Body of pancreas (tissue), 4 donors: ENCODE measurements around the gene ZNF74. TPM values are rescaled to one million over a fixed set of nuclear protein-coding genes. Genes with fewer than 3 reads are reported as not detected.

Experiments used
- ATAC-seq: fragments of 150-250 bp; one replicate; pipeline ENCODE4 v1.9.1; 2016
- DNase-seq, 4 donors: peaks; one replicate each; pipeline ENCODE4 v3.0.0-alpha.2; 2019
- H3K27ac ChIP-seq, 4 donors: fragments of 200-600 bp; sonication (generic); 1 replicate in 3 of 4; 2 replicates in 1 of 4; pipeline versions ENCODE4 v1.5.1 to v1.6.1; 2016 to 2019; ENCODE audit warnings: mild to moderate bottlenecking in 1 of 4, mixed read lengths in 1 of 4, moderate library complexity in 1 of 4
- H3K27me3 ChIP-seq, 2 donors: fragments of 200-600 bp; sonication (generic); one replicate each; pipeline ENCODE4 v1.6.0; 2016; ENCODE audit warnings: mild to moderate bottlenecking in 1 of 2
- H3K36me3 ChIP-seq, 2 donors: fragments of 200-600 bp; sonication (generic); replicated peaks in 1 of 2; 2 replicates each; pipeline ENCODE4 v1.5.1; 2016; ENCODE audit warnings: low read depth in 2 of 2; ENCODE audit not compliant: insufficient read depth in 1 of 2
- H3K4me1 ChIP-seq: fragments of 200-600 bp; sonication (generic); one replicate; pipeline ENCODE4 v1.6.0; 2016
- H3K4me3 ChIP-seq, 2 donors: fragments of 200-600 bp; sonication (generic); 1 replicate in 1 of 2; 2 replicates in 1 of 2; pipeline ENCODE4 v1.5.1; 2016 to 2019
- H3K9me3 ChIP-seq, 3 donors: fragments of 200-600 bp; sonication (generic); 1 replicate in 2 of 3; 2 replicates in 1 of 3; pipeline ENCODE4 v1.5.1; 2016
- POLR2A ChIP-seq, 3 donors: fragments of 450-650 bp; IDR thresholded peaks; one replicate each; pipeline ENCODE4 v1.6.1; 2016; ENCODE audit warnings: antibody characterized with exemption in 3 of 3, mild to moderate bottlenecking in 2 of 3
- WGBS, 2 donors: methylation state at CpG; one replicate each; pipeline ENCODE4 v1.1.5; 2017; 5-methylcytosine and 5-hydroxymethylcytosine counted together
- intact Hi-C: fragments of 100-400 bp; cut with DNase I; formaldehyde crosslinking; loops from one replicate; pipeline ENCODE4 v1.15.1; 2023
- total RNA-seq, 2 donors: library from RNA; depleted of rRNA; stranded (reverse); fragments of >200 nt; gene quantifications; one replicate each; pipeline ENCODE4 v1.1.0, GENCODE V29; 2016
- TF ChIP-seq, protein P1 (sequence below), 7 experiments: fragments of 450-650 bp in 4 of 7; fragments of 200-600 bp in 3 of 7; sonication (generic) in 3 of 7; IDR thresholded peaks; one replicate each; pipeline ENCODE4 v1.5.1; 2016 to 2019; ENCODE audit warnings: antibody characterized with exemption in 7 of 7

ZNF74 gene
- total RNA-seq, 2 donors from 2014 or later, result 7.3 to 10.4 TPM

DNA sequence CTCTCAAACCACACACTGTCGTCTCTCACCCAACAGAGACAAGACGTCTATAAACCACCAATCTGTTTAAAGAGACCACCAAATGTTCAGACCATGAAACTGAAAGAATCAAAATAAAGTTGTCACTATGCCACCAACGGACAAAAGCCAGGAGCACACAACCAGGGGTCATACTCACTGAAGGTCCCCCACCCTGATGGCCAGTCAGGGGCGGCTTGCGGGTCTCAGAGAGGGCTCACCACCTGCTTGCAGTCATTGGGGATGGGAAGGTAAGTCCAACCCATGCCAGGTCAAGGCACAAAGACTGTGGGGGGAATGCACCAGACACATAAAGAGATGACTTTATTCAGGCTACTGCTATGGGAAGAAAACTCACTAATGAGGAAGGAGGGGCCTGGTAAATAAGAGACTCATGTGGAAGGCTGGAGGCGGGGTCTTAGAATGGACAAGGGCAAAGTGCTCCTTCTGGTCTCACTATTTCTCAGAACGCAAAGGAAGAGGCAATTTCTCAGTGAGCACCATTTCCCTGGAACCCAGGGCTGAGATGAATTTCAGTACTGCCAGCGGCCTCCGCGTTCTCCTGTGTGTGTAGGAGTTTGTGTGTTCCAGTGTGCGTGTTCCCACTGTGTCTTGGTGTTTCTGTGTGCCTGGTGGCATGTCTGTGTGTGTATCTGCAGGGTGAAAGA, 26.3 kb downstream of the ZNF74 start:
- no peak overlapping the region for H3K27ac ChIP-seq
- peaks cover 18% of the 10 kb centered on the region for H3K4me1 ChIP-seq
- 80 to 88% methylated on average over 7 to 11 of the region's 11 CpGs for WGBS, 2 donors
- TF ChIP-seq POLR2A (IDR thresholded peaks at IDR 0.05), result no peak
- TF ChIP-seq, protein P1, sequence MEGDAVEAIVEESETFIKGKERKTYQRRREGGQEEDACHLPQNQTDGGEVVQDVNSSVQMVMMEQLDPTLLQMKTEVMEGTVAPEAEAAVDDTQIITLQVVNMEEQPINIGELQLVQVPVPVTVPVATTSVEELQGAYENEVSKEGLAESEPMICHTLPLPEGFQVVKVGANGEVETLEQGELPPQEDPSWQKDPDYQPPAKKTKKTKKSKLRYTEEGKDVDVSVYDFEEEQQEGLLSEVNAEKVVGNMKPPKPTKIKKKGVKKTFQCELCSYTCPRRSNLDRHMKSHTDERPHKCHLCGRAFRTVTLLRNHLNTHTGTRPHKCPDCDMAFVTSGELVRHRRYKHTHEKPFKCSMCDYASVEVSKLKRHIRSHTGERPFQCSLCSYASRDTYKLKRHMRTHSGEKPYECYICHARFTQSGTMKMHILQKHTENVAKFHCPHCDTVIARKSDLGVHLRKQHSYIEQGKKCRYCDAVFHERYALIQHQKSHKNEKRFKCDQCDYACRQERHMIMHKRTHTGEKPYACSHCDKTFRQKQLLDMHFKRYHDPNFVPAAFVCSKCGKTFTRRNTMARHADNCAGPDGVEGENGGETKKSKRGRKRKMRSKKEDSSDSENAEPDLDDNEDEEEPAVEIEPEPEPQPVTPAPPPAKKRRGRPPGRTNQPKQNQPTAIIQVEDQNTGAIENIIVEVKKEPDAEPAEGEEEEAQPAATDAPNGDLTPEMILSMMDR (IDR thresholded peaks at IDR 0.05), result no peak
- no peak for ATAC-seq
- H3K36me3 ChIP-seq, result no peaks in the 10 kb centered on the region
- intact Hi-C loops, result no loop called here
- H3K4me3 ChIP-seq, result no peak overlapping the region
- DNase-seq, result peak in 1 of 4 donors; percentile 4
- H3K9me3 ChIP-seq, result no peaks in the 10 kb centered on the region
- H3K27me3 ChIP-seq, result no peaks in the 10 kb centered on the region

DNA sequence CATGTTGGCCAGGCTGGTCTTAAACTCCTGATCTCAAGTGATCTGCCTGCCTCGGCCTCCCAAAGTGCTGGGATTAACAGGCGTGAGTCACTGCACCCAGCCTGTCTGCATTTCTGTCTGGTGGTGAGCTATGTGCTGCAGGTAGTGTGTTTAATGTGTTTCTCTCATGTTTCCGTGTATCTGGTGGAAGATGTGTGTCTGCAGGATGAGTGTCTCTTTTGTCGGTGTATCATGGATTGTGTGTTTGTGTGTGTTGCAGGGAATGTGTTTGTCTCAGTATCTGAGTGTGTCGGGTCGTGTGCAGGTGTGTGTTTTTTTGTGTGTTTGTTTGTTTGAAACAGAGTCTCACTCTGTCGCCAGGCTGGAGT, 27.5 kb downstream of the ZNF74 start:
- peaks cover 30% of the 10 kb centered on the region for H3K4me1 ChIP-seq
- no peaks in the 10 kb centered on the region for H3K27me3 ChIP-seq
- H3K4me3 ChIP-seq, result no peak overlapping the region
- H3K27ac ChIP-seq, result no peak overlapping the region
- no peaks in the 10 kb centered on the region for H3K36me3 ChIP-seq
- DNase-seq, result no peak
- WGBS, 2 donors, result 78 to 82% methylated on average over 7 of the region's 7 CpGs
- intact Hi-C loops, result no loop called here
- no peaks in the 10 kb centered on the region for H3K9me3 ChIP-seq
- no peak for ATAC-seq
- TF ChIP-seq, protein P1 (IDR thresholded peaks at IDR 0.05), result no peak

DNA sequence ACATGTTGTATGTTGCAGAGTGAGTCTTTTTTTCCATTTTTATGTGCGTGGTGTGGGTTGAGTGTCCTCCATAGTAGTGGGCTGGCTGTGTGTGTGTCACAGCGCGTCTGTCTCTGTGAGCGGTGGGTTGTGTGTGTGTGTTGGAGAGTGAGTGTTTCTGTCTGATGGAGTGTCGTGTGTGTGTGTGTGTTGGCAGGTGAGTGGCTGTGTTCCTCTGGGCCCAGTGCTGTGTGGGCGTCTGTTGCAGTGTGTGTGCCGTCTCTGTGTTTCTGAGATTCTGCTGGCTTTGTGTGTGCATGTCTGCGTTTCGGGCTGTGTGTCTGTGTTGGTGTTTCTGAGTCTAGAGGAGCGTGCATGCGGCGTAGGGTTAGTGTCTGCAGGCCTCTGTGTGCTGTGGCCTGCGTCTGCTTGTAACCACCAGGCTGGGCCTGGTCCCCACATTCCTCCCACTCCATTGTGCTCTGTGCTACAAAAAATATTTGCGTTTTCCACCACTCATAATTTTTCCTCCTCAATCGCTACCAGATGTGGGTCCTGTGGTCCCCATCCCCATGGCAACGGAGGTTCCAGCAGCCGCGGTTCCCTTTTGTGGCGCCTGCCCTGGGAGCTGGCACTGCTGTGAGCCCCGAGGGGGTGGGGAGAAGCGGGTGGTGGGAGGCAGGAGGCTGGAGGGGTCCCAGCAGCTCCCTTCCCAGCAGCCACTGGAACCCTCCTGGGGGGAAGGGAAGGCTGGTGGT, 28.5 kb downstream of the ZNF74 start:
- H3K27ac ChIP-seq, result no peak overlapping the region
- TF ChIP-seq POLR2A (IDR thresholded peaks at IDR 0.05), result no peak
- intact Hi-C loops, result no loop called here

DNA sequence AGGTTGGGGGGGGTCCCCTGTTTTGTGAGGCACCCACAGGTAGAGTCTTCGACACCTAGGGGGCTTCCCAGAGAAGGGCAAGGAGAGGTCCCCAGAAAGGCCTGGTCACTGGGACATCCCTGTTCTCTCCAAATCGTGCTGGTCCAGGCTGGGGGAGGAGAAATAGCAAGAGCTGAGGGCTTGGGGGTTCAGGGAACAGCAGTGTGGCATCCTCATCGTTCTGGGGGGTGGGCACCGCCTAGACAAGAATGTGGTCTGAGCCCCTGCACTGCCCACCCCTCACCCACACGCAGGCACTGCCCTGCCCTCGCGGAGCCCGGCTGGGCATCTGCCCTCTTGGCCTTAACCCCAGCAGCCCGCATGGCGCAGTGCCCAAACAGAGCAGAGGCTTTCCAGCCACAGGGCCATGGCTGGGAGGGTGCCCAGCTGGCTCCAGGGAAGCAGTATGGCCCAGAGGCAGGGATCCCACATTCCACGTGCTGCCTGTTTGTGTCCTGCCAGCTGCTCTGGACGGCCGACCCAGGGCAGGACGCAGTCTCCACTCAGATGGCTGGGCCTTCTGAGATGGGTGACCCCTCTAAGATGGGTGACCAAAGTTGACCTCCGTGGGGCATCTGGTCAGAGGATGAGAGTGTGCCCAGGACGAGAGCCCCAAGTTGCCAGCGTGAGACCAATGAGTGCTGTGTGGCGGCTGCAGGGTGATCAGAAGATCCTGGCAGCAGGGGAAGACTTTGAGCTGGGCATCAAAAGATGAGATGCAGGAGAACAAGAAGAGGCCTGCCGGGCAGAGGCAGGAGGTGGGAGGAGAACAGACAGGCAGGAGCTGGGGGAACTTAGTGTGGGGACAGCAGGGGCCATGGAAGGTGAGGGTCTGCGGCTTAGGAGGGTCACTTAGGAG, 29.3 kb downstream of the ZNF74 start:
- no peaks in the 10 kb centered on the region for H3K36me3 ChIP-seq
- H3K27ac ChIP-seq, result no peak overlapping the region
- H3K9me3 ChIP-seq, result no peaks in the 10 kb centered on the region
- no peak overlapping the region for H3K4me3 ChIP-seq
- peaks cover 26% of the 10 kb centered on the region for H3K4me1 ChIP-seq
- 40 to 80% methylated on average over 8 to 19 of the region's 20 CpGs for WGBS, 2 donors
- TF ChIP-seq POLR2A (IDR thresholded peaks at IDR 0.05), result no peak
- TF ChIP-seq, protein P1 (IDR thresholded peaks at IDR 0.05), result no peak
- DNase-seq, result peak; percentile 58 to 82 (median 71)
- ATAC-seq, result peak; percentile 39
- intact Hi-C loops, result no loop called here
- peaks cover 0 to 8% of the 10 kb centered on the region in 2 donors for H3K27me3 ChIP-seq

More for the DNA sequence above, 28.5 kb downstream of the ZNF74 start:
- peaks cover 30% of the 10 kb centered on the region for H3K4me1 ChIP-seq
- 74 to 85% methylated on average over 19 to 21 of the region's 21 CpGs for WGBS, 2 donors
- H3K9me3 ChIP-seq, result no peaks in the 10 kb centered on the region
- H3K4me3 ChIP-seq, result no peak overlapping the region
- DNase-seq (no peak), ATAC-seq (no peak)
- peaks cover 0 to 6% of the 10 kb centered on the region in 2 donors for H3K27me3 ChIP-seq
- H3K36me3 ChIP-seq, result no peaks in the 10 kb centered on the region
